ENCODE data around the gene ZIC4.

The ZIC4 gene

DNA sequence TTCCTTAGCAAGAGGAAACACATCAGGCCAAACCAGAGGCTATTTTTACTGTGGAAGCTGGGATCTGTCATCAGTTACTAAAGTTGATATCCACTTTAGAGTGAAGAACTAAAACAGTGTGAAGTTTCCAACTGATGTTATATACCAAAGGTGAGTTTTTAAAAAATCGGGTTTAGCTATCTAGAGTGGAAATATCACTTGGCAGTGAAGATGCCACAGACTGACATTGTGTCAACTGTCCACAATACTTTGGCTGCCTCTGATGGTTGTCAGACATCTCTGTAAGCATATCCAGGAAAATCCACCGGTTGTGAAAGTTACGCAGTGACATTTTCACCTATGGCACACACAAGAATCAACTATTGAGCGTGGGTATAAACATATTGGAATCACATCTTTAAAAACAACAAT lies 12.0 kb upstream of the ZIC4 start:
- no peak for DNase-seq (ENCODE audit: low spot score)

DNA sequence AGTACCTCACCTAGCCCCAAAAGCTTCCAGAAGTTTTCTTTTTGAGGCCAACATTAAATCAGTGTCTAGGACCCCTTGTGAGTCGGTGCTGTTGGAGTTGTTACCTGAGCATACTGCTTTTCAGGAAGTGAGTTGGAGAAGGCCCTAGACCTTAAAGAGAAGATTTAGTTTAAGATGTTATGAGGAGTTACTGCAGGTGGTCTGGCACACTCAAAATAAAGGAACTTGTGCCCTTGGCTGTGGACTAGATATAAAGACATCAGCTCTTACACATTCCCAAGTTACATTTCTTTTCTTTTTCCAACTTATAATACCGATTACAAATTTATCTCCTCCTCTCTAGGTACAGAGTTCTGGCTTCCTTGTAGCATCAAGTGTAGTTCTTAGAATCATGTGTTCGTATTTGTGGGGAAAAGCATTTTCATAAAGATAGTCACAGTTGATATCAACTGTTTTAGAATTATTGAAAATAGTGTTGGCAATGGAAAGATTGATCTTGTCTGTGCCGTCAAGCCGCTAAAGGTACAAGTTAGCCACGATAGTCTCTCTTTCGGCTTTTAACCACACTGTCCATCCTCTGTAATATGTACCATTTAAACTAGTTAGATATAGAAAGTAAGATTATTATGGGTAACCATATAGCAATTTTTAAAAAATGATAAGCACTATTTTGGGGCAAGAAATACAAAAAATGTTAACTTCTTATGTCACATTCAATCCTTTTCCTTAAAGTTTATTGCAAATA lies 11.4 kb upstream of the ZIC4 start:
- no peak for DNase-seq (ENCODE audit: low spot score)

DNA sequence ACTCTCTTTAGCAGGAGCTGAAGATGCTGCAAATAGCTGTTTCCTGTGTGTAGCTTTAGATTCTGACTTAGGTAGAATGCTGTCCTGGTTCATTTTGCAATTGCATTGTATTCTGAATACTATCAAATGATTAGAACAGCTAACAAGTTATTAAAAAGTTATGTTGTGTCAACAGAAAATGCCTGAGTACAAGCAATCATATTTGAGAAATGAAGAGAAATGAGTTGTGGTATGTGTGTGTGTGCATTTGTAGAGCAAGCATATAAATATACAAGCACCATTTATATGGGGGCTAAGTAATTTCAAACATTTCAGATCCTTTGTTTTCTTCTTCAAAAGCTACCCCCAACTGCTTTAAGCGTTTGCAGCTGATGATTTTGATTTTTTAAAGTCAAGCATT lies 10.6 kb upstream of the ZIC4 start:
- DNase-seq (ENCODE audit: low spot score) = no peak

DNA sequence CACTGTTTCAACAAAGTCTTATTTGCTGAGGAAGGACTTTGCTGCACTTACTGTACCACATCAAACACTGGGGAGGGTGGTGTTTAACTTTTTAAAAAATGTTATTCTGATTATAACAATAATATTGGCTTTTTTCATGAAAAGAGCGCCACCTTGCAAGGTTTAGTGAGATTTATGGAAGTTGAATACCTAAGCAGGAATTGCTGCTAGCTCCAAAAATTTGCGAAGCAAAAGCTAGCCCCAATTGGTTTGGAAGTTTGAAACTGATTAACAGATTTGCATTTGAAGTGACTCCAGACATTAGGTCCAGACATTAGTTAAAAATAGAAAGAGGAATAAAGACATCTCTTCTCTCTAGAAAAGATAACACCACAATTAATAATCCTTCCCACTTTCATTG lies 9.5 kb upstream of the ZIC4 start:
- DNase-seq (ENCODE audit: low spot score) = no peak

DNA sequence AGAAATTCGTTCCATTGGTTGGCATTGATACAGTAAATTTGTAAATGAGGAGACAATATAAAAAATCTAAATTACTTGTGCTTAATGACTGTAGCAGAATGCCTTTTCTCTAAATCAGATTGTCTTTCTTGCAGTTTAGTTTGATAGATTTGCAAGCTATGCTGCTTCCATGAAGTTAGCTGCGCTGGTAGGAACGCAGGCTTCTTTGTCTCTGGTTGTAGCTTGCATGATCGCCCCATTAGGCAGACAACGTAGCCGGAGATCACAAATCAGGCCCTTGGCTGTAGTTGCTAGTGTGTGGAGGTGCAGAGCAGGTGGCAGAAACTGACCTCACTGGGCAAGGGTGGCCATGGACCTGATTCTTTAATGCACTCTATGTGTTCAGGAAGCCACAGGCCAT lies 8.9 kb upstream of the ZIC4 start:
- DNase-seq (ENCODE audit: low spot score) = no peak

DNA sequence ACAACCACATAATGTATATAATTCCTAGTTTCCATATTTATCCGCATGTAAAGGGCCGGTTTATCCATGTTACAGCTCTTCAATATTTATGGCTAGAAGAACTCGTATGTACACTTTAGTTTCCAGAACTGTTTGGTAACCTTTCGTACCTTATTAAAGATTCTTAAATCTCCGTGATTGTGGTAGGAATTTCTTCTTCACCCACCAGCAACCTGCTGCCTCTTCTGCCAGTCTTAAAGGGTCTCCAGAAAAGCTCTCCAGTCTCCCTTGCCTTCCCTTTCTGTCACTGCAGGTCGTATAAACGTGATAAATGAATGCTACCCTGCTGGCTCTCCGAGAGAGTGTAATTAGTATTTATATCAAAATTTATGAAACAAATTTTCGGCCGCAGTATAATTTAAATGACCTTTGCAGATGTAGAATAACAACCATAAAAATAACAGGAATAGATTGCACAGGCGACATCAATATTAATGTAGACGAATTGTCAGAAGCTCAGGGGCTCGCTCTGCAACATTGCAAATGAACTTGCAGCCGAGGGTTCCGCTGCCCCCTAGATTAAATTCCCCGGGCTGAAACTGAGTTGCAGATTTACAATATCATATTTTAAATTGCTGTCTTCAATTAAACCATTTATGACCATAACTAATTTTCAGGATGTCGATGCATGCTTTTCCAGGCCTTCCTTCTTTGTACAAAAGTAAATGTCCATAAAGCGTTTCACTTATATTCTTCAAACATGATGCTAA lies 8.2 kb upstream of the ZIC4 start:
- no peak for DNase-seq (ENCODE audit: low spot score)

DNA sequence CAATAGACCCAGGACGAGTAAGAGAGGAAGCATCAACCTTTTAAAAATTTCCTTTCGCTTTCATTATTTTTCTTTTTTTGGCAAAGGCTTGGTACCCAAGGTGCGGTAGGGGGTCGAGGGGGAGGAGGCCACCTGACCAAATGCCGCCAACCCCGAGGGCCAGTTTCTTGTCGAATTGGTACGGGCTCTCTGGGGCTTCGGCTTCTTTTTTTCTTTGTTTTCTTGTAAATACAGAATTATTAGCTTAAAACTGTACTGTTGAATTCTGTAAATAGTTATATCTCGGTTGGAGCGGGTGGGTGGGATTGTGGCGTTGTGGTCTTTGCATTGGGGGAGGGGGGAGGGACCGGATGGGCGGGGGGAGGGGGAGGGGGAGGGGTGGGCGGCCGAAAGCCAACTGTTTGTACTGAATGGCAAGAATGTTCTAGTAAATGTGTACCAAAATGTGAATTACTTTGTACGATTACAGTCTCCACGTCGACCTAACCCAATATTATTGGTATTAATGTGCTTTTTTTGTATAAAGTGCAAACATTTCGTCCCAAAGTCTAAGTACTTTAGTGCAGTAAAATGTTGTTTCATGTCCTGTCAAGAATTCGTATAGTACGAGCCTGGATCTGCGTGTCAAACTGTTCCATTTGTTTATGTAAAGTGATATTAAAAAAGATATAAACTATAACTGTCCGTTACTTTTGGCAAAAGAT lies 7.5 kb upstream of the ZIC4 start:
- DNase-seq (ENCODE audit: low spot score) = no peak

DNA sequence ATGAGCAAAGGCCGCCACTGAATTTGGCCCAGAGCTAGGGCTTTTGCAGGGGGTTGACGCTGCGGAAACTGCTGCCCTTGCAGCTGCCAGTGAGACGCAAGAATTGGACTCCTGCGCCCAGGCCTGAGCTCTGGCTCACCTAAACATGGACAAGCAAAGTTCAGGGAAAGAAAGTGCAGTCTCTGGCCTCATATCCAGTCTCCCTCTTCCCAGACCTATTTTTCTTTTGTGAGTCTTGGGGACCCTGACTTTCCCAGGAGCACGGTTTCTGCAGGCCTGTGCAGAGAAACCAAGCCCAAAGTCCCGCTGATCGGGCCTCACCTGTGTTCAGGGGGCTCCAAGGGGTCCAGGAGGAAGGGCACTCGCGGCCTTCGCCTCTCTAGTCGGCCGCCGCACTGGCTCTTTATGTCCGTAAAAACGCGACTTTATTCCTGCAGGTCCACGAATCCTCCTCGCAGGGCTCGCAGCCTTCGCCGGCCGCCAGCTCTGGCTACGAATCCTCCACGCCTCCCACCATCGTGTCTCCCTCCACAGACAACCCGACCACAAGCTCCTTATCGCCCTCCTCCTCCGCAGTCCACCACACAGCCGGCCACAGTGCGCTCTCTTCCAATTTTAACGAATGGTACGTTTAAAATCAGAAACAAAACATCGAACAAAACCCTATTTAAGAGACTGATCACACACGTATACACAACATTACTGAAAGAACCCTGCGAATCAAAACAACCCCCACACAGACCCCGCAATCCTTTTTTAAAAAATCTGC lies 6.8 kb upstream of the ZIC4 start:
- DNase-seq (ENCODE audit: low spot score) = no peak

DNA sequence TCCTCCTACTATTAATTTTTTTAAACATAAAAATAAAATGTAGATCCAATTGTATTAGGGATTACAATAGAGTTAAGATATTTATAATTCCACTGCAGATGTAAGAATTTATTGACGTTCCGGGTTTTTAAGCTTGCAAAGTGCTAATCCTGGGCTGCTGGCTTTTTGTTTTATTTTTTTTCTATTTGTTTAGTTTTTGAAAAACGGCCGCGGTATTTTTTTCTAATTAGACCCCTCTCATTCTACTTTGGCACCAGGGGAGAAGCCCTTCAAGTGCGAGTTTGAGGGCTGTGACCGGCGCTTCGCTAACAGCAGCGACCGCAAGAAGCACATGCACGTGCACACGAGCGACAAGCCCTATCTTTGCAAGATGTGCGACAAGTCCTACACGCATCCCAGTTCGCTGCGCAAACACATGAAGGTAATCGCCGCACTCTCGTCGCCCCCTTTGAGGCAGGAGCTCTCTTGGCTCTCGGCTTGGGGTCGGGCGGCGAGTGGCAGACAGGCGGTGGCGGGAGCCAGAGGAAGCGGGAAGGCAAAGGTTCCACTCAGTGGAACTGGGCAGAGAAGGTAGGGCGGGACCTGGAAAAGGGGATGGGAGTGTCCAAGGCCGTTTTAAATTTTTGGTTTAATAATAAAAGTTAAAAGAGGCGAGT lies 6.0 kb upstream of the ZIC4 start:
- no peak for DNase-seq (ENCODE audit: low spot score)

DNA sequence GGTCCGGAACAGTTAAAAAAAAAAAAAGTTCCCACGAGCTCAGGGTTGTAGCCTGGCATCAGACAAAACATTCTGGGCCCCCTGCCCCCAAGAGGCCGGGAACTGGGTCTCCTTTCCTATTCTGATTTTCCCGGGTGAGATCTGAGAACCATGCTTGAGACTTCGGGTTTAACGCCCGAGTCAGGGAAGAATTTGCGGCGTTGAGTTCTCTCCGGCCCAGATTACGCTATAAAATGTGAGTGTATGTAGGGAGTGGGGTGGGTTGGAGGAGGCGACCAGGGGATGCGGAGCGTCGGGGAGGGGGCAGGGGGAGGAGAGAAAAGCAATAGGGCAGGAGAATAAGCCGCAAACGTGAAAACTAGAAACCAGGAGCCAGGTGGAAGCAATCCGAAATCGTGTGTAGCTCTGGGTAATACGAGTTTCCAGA lies 5.5 kb upstream of the ZIC4 start:
- no peak for DNase-seq (ENCODE audit: low spot score)

DNA sequence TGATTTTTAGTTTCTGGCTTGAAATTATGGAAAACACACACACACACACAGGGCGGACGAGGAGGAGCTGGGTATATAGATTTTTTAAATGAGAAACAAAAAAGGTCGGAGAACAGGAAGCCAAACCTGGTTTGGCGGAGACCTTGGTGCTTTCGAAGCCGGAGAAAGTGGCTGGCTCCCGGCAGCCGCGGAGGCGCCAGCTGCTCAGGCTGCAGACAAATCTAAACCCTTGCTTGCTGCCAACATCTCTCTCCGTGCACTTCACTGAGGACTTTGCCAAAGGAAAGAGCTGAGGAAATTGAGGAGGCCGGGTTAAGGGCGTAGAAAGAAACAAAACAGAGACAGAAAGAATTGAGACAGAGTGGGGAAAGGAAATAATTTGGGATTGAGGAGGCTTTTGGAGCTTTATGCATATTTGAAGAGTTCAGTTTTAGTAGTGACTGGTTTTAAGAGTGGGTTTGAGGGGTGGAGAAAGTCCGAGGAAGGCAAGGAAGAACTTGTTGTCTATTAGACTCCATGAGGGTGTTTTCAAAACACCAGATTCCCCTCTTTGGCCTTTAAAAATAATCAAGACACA lies 5.0 kb upstream of the ZIC4 start:
- no peak for DNase-seq (ENCODE audit: low spot score)

DNA sequence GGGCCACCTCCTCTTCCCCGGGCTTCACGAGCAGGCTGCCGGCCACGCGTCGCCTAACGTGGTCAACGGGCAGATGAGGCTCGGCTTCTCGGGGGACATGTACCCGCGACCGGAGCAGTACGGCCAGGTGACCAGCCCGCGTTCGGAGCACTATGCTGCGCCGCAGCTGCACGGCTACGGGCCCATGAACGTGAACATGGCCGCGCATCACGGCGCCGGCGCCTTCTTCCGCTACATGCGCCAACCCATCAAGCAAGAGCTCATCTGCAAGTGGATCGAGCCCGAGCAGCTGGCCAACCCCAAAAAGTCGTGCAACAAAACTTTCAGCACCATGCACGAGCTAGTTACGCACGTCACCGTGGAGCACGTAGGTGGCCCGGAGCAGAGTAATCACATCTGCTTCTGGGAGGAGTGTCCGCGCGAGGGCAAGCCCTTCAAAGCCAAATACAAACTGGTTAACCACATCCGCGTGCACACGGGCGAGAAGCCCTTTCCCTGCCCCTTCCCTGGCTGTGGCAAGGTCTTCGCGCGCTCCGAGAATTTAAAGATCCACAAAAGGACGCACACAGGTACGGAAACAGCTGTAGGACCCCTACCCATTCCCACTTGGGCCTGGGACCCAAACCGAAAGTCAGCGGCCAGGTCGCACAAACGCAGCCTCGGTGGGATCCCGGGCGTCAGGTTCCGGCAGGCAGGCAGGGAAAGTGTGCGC lies 4.3 kb upstream of the ZIC4 start:
- no peak for DNase-seq (ENCODE audit: low spot score)

DNA sequence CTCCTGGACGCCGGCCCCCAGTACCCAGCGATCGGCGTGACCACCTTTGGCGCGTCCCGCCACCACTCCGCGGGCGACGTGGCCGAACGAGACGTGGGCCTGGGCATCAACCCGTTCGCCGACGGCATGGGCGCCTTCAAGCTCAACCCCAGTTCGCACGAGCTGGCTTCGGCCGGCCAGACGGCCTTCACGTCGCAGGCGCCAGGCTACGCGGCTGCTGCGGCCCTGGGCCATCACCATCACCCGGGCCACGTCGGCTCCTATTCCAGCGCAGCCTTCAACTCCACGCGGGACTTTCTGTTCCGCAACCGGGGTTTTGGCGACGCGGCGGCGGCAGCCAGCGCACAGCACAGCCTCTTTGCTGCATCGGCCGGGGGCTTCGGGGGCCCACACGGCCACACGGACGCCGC lies 3.8 kb upstream of the ZIC4 start:
- DNase-seq (ENCODE audit: low spot score) = no peak

DNA sequence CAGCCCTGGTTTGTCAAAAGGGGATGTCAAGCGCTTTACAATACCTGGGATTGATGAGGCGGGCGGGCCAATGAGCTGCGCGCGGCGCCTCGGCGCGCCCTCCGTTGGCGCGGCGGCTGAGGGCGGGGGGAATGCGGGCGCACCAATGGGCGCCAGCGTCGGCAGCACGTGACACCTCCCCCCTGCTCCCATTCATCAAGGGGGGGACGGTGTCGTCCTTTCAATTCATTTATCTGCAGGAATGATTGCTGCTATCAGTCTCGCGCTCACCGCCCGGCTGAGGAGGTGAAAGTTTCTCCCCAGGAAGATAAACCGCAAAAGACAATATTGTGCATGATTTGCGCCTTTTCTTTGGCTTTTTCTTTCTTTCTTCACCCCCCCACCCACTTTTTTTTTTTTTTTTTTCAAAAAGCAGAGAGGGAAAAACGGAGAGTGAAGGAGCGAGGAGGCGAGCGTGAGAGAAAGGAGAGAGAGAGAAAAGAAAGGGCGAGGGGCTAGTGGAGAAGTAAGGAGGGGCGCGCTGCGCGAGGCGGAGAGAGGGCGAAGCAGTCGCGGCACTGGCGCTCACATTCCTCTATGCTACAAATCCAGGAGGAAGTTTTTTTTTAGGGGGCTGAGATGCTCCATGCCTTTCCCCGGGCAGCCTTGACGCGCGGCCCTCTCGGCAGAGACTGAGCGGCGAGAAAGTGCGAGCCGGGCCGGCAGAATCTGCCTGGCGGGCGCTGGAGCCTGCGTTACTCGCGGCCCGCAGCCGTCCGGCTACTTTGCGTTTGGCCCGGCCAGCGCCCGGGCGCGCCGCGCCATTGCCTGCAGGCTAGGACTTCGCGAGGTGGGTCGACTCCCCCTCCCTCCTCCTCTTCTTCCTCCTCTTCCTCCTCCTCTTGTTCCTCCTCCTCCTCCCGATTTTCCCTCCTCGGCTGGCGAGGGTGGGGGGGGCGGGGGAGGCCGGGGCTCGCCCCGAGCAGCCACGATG lies 3.1 kb upstream of the ZIC4 start, which contains the start of gene ZIC1:
ZIC1 (plus strand) TSS at position 223 of the 973 bp plus-strand sequence; CDS start at position 971, 748 bp downstream.
- no peak for DNase-seq (ENCODE audit: low spot score)

DNA sequence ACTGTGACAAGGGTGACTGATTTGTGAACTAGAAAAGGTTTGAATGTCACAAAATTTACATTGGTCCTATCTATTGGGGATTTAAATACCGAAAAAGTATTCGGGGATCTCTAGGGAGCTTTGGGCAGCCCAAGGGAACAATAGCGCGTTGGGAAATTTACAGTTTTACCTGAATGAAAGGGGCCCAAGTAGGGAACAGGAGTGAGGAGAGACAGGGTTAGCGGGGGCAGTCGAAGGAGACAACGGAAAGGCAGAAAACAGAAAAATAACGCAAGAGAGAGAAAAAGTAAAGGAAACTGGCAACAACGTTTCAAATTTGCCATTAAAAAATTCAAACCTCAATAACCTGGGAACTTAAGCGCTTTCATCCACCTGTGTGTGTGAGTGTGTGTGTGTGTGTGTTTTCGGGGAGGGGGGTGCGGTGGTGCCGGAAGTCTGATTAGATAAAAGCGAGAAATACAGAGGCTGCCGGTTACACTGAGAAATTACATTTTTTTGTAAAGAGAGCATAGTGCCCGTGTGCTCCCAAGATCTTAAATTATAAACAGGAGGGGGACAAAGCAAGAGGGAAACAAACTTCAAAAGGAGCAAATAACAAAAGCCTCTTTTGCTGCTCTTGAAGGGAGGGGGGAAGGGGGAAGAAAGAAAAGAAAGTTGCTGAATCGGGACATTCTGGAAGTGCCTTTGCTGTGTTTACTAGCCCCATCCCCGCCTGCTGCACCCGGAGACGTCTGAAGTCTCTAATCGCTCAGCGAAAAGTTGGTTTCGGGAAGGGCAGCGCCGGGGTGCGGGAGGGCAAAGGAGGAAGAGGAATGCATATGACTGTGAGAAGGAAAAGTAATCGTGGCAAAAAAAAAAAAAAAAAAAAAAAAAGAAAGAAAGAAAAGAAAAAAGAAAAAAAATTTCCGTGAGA lies 2.1 kb upstream of the ZIC4 start:
- DNase-seq (ENCODE audit: low spot score) = no peak

DNA sequence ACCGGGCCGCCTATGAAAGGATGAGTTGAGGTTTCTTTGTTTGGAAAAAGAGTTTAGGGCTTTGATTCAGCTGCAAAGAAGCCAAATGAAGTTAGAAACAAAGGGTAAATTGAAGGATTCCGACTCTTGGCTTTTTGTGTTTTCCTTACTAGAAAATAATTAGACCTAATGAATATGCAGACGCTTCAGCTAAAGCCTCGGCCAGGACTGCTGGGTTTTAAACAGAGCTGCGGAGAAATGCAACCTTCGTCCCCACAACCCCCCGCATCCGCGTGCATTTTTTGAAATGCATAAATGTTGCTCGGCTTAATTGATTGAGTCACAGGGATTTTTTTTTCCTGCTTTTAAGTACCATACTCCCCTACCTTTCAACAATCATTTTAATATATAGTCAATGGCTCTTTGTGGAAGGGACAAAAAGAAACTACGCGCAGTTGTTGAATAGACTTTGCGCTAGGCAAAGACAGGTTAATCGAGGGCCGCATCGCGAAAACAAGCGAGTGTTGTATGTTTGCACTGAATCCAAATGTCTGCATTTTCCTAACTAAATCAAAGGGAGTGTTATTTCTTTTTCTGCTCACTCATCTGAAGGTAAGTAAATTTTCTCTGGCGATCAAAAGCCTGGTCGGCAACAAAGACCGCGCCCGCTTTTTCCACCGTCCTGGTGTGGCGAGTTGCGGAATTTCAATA lies 1.3 kb upstream of the ZIC4 start:
- DNase-seq (ENCODE audit: low spot score) = no peak

DNA sequence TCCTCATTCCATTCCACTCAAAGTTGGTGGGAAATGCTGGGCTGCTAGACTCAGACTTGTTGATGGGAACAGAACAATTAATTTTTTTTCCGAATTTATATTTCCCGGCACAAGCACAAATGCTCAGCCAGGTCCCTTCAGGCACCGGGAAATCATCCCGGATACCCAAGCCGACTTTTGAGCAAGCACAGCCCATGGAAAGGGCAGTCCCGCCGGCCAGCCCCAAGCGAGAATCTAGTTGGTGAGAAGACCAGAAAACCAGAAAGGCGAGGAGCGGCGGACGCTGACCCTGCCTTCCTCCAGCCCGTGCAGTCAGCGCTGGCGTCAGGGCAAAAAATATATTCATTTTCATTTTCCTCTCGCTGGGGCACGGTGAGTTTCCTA lies 763 bp upstream of the ZIC4 start:
- no peak for DNase-seq (ENCODE audit: low spot score)
